Osteocyte (in vitro differentiated cells): ENCODE results near the gene EIF3M. TPM values are rescaled to one million over a fixed set of nuclear protein-coding genes. Genes with fewer than 3 reads are reported as not detected.

Source experiments
- DNase-seq: peaks from one replicate; pipeline ENCODE4 v3.0.0; 2021; ENCODE audit warnings: mixed read lengths; ENCODE audit not compliant: unreplicated experiment; ENCODE audit errors: extremely low spot score
- H3K27ac Mint-ChIP-seq: one replicate; pipeline ENCODE4 v1.8.0; 2021; ENCODE audit warnings: mild to moderate bottlenecking, mixed read lengths; ENCODE audit not compliant: unreplicated experiment
- H3K27me3 Mint-ChIP-seq: one replicate; pipeline ENCODE4 v1.8.0; 2021; ENCODE audit warnings: mixed read lengths; ENCODE audit not compliant: unreplicated experiment
- H3K36me3 Mint-ChIP-seq: one replicate; pipeline ENCODE4 v1.8.0; 2021; ENCODE audit warnings: mixed read lengths; ENCODE audit not compliant: unreplicated experiment
- H3K4me1 Mint-ChIP-seq: one replicate; pipeline ENCODE4 v1.8.0; 2021; ENCODE audit warnings: mixed read lengths; ENCODE audit not compliant: unreplicated experiment
- H3K4me3 Mint-ChIP-seq: one replicate; pipeline ENCODE4 v1.8.0; 2021; ENCODE audit warnings: mild to moderate bottlenecking, moderate library complexity, mixed read lengths; ENCODE audit not compliant: unreplicated experiment
- H3K9me3 Mint-ChIP-seq: one replicate; pipeline ENCODE4 v1.8.0; 2021; ENCODE audit warnings: mixed read lengths; ENCODE audit not compliant: unreplicated experiment
- CTCF ChIP-seq: fragments of 200-600 bp; sonication (generic); IDR thresholded peaks from 2 replicates; pipeline ENCODE4 v1.5.0; 2021; ENCODE audit warnings: antibody characterized with exemption, mild to moderate bottlenecking, moderate library complexity
- total RNA-seq: library from RNA; stranded (reverse); gene quantifications from 2 replicates; pipeline ENCODE4 v1.2.1, GENCODE V29; 2021

EIF3M gene
- total RNA-seq, 1 donor from 2014 or later = 227 TPM

- peaks cover 16% of the 10 kb centered on the region for H3K27me3 Mint-ChIP-seq
- TF ChIP-seq CTCF = no peak
- H3K36me3 Mint-ChIP-seq = no peaks in the 10 kb centered on the region
- H3K27ac Mint-ChIP-seq = no peak overlapping the region
- no peaks in the 10 kb centered on the region for H3K9me3 Mint-ChIP-seq
- DNase-seq = no peak
- H3K4me1 Mint-ChIP-seq = no peaks in the 10 kb centered on the region
- H3K4me3 Mint-ChIP-seq = no peak overlapping the region
Observed at GRCh38 chr11:32567154-32567553, 16.5 kb upstream of the EIF3M start.

DNA sequence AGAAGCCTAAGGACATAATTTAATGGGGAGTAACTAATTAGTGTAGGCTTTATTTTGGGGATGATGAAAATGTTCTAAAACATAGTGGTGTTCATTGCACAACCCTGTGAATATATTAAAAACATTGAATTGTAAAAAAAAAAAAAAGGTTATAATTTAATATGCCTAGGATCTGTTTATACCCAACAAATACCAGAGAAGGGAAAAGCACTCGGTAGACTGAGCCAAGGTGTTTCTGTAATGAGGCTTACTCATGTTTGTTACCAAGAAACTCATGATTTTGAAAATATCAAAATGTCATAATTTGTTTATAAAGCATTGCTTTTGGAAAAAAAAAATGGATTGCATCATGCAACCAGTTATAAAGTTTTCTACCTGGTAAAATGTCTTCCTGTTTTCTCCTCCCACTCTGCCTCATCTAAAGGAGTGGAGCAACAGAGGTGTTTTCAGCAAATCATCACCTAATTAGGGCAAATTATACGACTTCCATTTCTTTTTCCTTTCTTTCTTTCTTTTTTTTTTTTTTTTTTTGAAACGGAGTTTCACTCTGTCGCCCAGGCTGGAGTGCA lies 14.2 kb upstream of the EIF3M start:
- Mint-ChIP-seq H3K4me1 (no peaks in the 10 kb centered on the region), H3K36me3 (no peaks in the 10 kb centered on the region), H3K27me3 (peaks cover 27% of the 10 kb centered on the region), H3K4me3 (no peak overlapping the region), H3K9me3 (no peaks in the 10 kb centered on the region), H3K27ac (no peak overlapping the region)
- DNase-seq = no peak
- no peak for TF ChIP-seq CTCF

- Mint-ChIP-seq H3K4me1 (no peaks in the 10 kb centered on the region), H3K27ac (no peak overlapping the region), H3K4me3 (no peak overlapping the region), H3K36me3 (no peaks in the 10 kb centered on the region), H3K9me3 (no peaks in the 10 kb centered on the region), H3K27me3 (peaks cover 28% of the 10 kb centered on the region)
- no peak for DNase-seq
- TF ChIP-seq CTCF = no peak
Observed at GRCh38 chr11:32571039-32571438, 12.6 kb upstream of the EIF3M start.

DNA sequence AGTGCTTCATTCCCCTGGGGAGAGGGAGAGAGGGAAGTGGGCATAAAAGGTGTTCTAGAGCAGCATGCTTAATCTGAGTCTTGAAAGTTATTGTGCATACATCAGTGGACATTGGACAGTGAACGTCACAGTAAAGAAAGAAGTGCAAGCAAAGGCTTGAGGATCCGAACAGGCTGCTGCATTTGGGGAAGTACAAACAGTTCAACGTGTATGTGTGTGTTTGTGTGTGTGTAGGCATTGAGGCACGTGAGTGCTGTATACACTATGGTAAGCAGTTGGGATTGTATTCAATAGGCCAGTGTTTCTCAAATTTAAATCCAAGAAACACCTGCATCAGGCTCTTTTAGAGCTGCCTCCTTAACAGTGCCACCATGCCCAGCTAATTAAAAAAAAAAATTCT lies 10.4 kb upstream of the EIF3M start:
- Mint-ChIP-seq H3K27ac (no peak overlapping the region), H3K4me3 (no peak overlapping the region), H3K4me1 (no peaks in the 10 kb centered on the region), H3K36me3 (no peaks in the 10 kb centered on the region), H3K27me3 (peaks cover 29% of the 10 kb centered on the region), H3K9me3 (no peaks in the 10 kb centered on the region)
- no peak for DNase-seq
- TF ChIP-seq CTCF = no peak

DNA sequence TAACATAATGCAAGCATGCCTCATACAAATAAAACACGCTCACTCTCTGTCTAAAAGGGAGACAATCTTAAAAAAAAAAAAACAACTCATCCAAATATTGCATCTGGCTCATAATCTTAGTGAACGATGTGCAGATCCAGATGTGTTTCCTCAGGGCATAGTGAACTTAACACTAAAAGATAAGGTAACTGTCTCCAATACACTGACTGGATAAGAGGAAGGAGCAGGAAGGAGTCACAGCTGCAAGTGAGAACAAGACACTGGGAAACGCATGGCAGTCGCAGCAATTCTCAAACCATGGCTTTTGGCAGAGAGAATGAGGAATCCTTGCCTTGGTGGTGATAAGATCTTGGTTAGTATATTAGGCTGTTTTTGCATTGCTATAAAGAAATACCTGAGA lies 9.2 kb upstream of the EIF3M start:
- no peak for DNase-seq
- Mint-ChIP-seq H3K27ac (no peak overlapping the region), H3K4me3 (no peak overlapping the region), H3K36me3 (no peaks in the 10 kb centered on the region), H3K27me3 (peaks cover 33% of the 10 kb centered on the region), H3K9me3 (no peaks in the 10 kb centered on the region), H3K4me1 (no peaks in the 10 kb centered on the region)
- no peak for TF ChIP-seq CTCF
